Nucleus accumbens (tissue), 56 donors: Measurements from ENCODE around the gene TTC32.

Experiments used
- DNase-seq, 56 donors: peaks; one replicate each; lab custom pipeline; 2025; lab: John Stamatoyannopoulos, UW

Gene TTC32

GRCh38 chr2:19878268-19879046 lies 23.3 kb downstream of the TTC32 start:
- no peak for DNase-seq

- no peak for DNase-seq
Observed at GRCh38 chr2:19876751-19877150, 25.0 kb downstream of the TTC32 start.

GRCh38 chr2:19875280-19875679 lies 26.5 kb downstream of the TTC32 start:
- no peak for DNase-seq

GRCh38 chr2:19874726-19875125 lies 27.1 kb downstream of the TTC32 start:
- DNase-seq: no peak

- no peak for DNase-seq
Observed at GRCh38 chr2:19873014-19873413, 28.8 kb downstream of the TTC32 start.

- DNase-seq: no peak
Observed at GRCh38 chr2:19872302-19872701, 29.5 kb downstream of the TTC32 start.

GRCh38 chr2:19871836-19872235 lies 29.9 kb downstream of the TTC32 start:
- DNase-seq: no peak

GRCh38 chr2:19870792-19871191 lies 31.0 kb downstream of the TTC32 start:
- DNase-seq: no peak

- DNase-seq: peak in 1 of 56 donors; percentile 15
Observed at GRCh38 chr2:19868701-19869580, 32.8 kb downstream of the TTC32 start.

- no peak for DNase-seq
Observed at GRCh38 chr2:19868224-19868623, 33.6 kb downstream of the TTC32 start.

- no peak for DNase-seq
Observed at GRCh38 chr2:19866771-19867170, 35.0 kb downstream of the TTC32 start.

GRCh38 chr2:19865151-19865550 lies 36.6 kb downstream of the TTC32 start:
- no peak for DNase-seq

- no peak for DNase-seq
Observed at GRCh38 chr2:19864381-19864780, 37.4 kb downstream of the TTC32 start.

- DNase-seq: peak in 51 of 56 donors; percentile 2 to 80 (median 41)
Observed at GRCh38 chr2:19863303-19864041, 38.3 kb downstream of the TTC32 start.

- DNase-seq: no peak
Observed at GRCh38 chr2:19861813-19862212, 40.0 kb downstream of the TTC32 start.

- DNase-seq: peak in 2 of 56 donors; percentile 3 to 28
Observed at GRCh38 chr2:19860022-19860421, 41.8 kb downstream of the TTC32 start.

- DNase-seq: no peak
Observed at GRCh38 chr2:19859565-19859964, 42.2 kb downstream of the TTC32 start.

- DNase-seq: no peak
Observed at GRCh38 chr2:19857806-19858205, 44.0 kb downstream of the TTC32 start.

- DNase-seq: no peak
Observed at GRCh38 chr2:19857100-19857499, 44.7 kb downstream of the TTC32 start.

GRCh38 chr2:19855542-19856431 lies 46.0 kb downstream of the TTC32 start:
- DNase-seq: no peak
